Measurements from ENCODE around the gene BMAL2. TPM values are rescaled to one million over a fixed set of nuclear protein-coding genes. Genes with fewer than 3 reads are reported as not detected.

The BMAL2 gene
- 15.9 and 18.2 TPM in 2 replicates for total RNA-seq (2014; rRNA removed; shearing (Covaris generic))
- 4.3 and 5.5 TPM in 2 replicates for polyA plus RNA-seq (2016; fragmentation: Nextera tagmentation; extraction: Ambion mirVana)
- long read RNA-seq, partial matches to known transcripts, result 1 of 1 reads
- long read RNA-seq, other reads (novel, unspliced or antisense), result 0 of 1 reads

- Histone ChIP-seq H3K4me2 (peak within 1 kb of the TSS; percentile 99), H3K36me3 (ENCODE audit: insufficient read depth) (no peaks in the 10 kb centered on the region), H3F3A (replicated peaks; ENCODE audit: low read depth) (no peaks in the 10 kb centered on the region; the same call in 1 of the 2 replicates), H3K27me3 (ENCODE audit: insufficient read depth) (peaks cover 38% of the 10 kb centered on the region), H3K9me2 (ENCODE audit: insufficient read depth) (no peaks in the 10 kb centered on the region), H4K20me1 (replicated peaks; ENCODE audit: insufficient read depth) (no peaks in the 10 kb centered on the region), H2AFZ (peak within 1 kb of the TSS; percentile 100), H3K4me3 (peak within 1 kb of the TSS; percentile 97), H3K4me1 (ENCODE audit: insufficient read depth) (peaks cover 29% of the 10 kb centered on the region), H3K27ac (ENCODE audit: low read depth) (no peak within 1 kb of the TSS), H3K79me2 (replicated peaks; ENCODE audit: insufficient read depth) (peaks cover 33% of the 10 kb centered on the region)
- Mint-ChIP-seq H3K9me3 (no peaks in the 10 kb centered on the region), H3K4me3 (peak within 1 kb of the TSS; percentile 91), H3K4me1 (peaks cover 34% of the 10 kb centered on the region), H3K27ac (peak within 1 kb of the TSS; percentile 60; the same call in 1 of the 2 replicates), H3K27me3 (ENCODE audit: insufficient read depth, low read depth, poor library complexity) (peaks cover 25% of the 10 kb centered on the region), H3K36me3 (ENCODE audit: low read depth) (no peaks in the 10 kb centered on the region)
- peak; percentile 76 for DNase-seq (ENCODE audit: low spot score)
- ATAC-seq, result peak; percentile 82
- TF ChIP-seq STAT1 (IDR thresholded peaks at IDR 0.05; ENCODE audit: unreplicated experiment) (no peak), CREB1 (CRISPR knock-in tag; IDR thresholded peaks at IDR 0.05; ENCODE audit: low read depth) (peak; percentile 81), ZNF331 (CRISPR knock-in tag; IDR thresholded peaks at IDR 0.05; ENCODE audit: low read depth) (no peak)
These were observed at the start of gene BMAL2 for GRCh38 chr12:27332714-27333402. TSS of gene BMAL2 (plus strand) at chr12:27332836. CDS start at chr12:27333073, 237 bp downstream.

- H3F3A ChIP-seq (replicated peaks; ENCODE audit: low read depth), result no peaks in the 10 kb centered on the region
- ATAC-seq (no peak), DNase-seq (ENCODE audit: low spot score) (no peak)
- TF ChIP-seq JUNB (IDR thresholded peaks at IDR 0.05; ENCODE audit: unreplicated experiment) (no peak), EZH2phosphoT487 (IDR thresholded peaks at IDR 0.05; ENCODE audit: unreplicated experiment) (no peak)
- H3K27ac Mint-ChIP-seq, result no peak overlapping the region
- peaks cover 29% of the 10 kb centered on the region for H3K79me2 ChIP-seq (replicated peaks; ENCODE audit: insufficient read depth)
- no peaks in the 10 kb centered on the region for H4K20me1 ChIP-seq (replicated peaks; ENCODE audit: insufficient read depth)
- no peaks in the 10 kb centered on the region for H3K9me3 Mint-ChIP-seq
- no peak overlapping the region for H3K4me3 ChIP-seq
- H3K27me3 ChIP-seq (ENCODE audit: insufficient read depth), result no peaks in the 10 kb centered on the region
- H3K4me1 Mint-ChIP-seq, result peaks cover 33% of the 10 kb centered on the region
- no peaks in the 10 kb centered on the region for H3K36me3 ChIP-seq (ENCODE audit: insufficient read depth)
- H3K36me3 Mint-ChIP-seq (ENCODE audit: low read depth), result no peaks in the 10 kb centered on the region
- no peak overlapping the region for H3K4me3 Mint-ChIP-seq
- H3K4me2 ChIP-seq, result no peak overlapping the region
- no peaks in the 10 kb centered on the region for H3K27me3 Mint-ChIP-seq (ENCODE audit: insufficient read depth, low read depth, poor library complexity)
- H3K4me1 ChIP-seq (ENCODE audit: insufficient read depth), result peaks cover 34% of the 10 kb centered on the region
- no peak overlapping the region for H3K27ac ChIP-seq (ENCODE audit: low read depth)
- no peaks in the 10 kb centered on the region for H3K9me2 ChIP-seq (ENCODE audit: insufficient read depth)
- H2AFZ ChIP-seq, result no peak overlapping the region
These were observed 48.6 kb upstream of the BMAL2 start for GRCh38 chr12:27284021-27284420.

GRCh38 chr12:27284751-27285150 lies 47.9 kb upstream of the BMAL2 start:
- Mint-ChIP-seq H3K36me3 (ENCODE audit: low read depth) (no peaks in the 10 kb centered on the region), H3K4me3 (no peak overlapping the region), H3K27ac (peak overlapping the region; percentile 2; the same call in 1 of the 2 replicates), H3K4me1 (peaks cover 36% of the 10 kb centered on the region), H3K9me3 (no peaks in the 10 kb centered on the region), H3K27me3 (ENCODE audit: insufficient read depth, low read depth, poor library complexity) (no peaks in the 10 kb centered on the region)
- H3K4me3 ChIP-seq, result no peak overlapping the region
- DNase-seq (ENCODE audit: low spot score) (no peak), ATAC-seq (no peak)
- H3K79me2 ChIP-seq (replicated peaks; ENCODE audit: insufficient read depth), result peaks cover 28% of the 10 kb centered on the region
- no peak overlapping the region for H3K4me2 ChIP-seq
- H3K27ac ChIP-seq (ENCODE audit: low read depth), result no peak overlapping the region
- no peaks in the 10 kb centered on the region for H3K27me3 ChIP-seq (ENCODE audit: insufficient read depth)
- peaks cover 34% of the 10 kb centered on the region for H3K4me1 ChIP-seq (ENCODE audit: insufficient read depth)
- H4K20me1 ChIP-seq (replicated peaks; ENCODE audit: insufficient read depth), result no peaks in the 10 kb centered on the region
- H2AFZ ChIP-seq, result no peak overlapping the region
- H3K36me3 ChIP-seq (ENCODE audit: insufficient read depth), result no peaks in the 10 kb centered on the region
- no peaks in the 10 kb centered on the region for H3K9me2 ChIP-seq (ENCODE audit: insufficient read depth)
- H3F3A ChIP-seq (replicated peaks; ENCODE audit: low read depth), result no peaks in the 10 kb centered on the region
- no peak for TF ChIP-seq REST (IDR thresholded peaks at IDR 0.05; ENCODE audit: unreplicated experiment)
- no peak for TF ChIP-seq EZH2 (IDR thresholded peaks at IDR 0.05; ENCODE audit: low read depth, unreplicated experiment)
- TF ChIP-seq POLR2AphosphoS5 (IDR thresholded peaks at IDR 0.05; ENCODE audit: low read depth), result no peak
